Measurements from ENCODE around the gene IL1RN. TPM values are rescaled to one million over a fixed set of nuclear protein-coding genes. Genes with fewer than 3 reads are reported as not detected.

The IL1RN gene
- total and polyA plus RNA-seq, 5 donors from 2014 or later, result 0.23 to 0.59 TPM; not detected in 3

GRCh38 chr2:113167962-113168340 lies 40.6 kb downstream of the IL1RN start:
- no peaks in the 10 kb centered on the region for H3K27me3 Mint-ChIP-seq

GRCh38 chr2:113169002-113169530 lies 41.7 kb downstream of the IL1RN start:
- H3K4me3 ChIP-seq (ENCODE audit: low read depth, low read length), result peak overlapping the region; percentile 70
- no peaks in the 10 kb centered on the region for H3K27me3 ChIP-seq (ENCODE audit: control insufficient read depth, insufficient read depth, low read length)
- peaks cover 5% of the 10 kb centered on the region for H3K27me3 Mint-ChIP-seq
- peaks cover 12 to 84% (median 60%) of the 10 kb centered on the region in 4 donors for H3K4me1 Mint-ChIP-seq
- peak overlapping the region; percentile 75 for H3K27ac ChIP-seq (ENCODE audit: insufficient read depth, low read length, poor library complexity, severe bottlenecking)
- ATAC-seq (ENCODE audit: low read depth in 2 of 2) (peak; percentile 46 to 49), DNase-seq (peak in 2 of 3 donors; percentile 62 to 86)
- no peaks in the 10 kb centered on the region for H3K9me3 ChIP-seq (ENCODE audit: control insufficient read depth in 2 of 2, low read length in 2 of 2)
- H3K36me3 ChIP-seq (ENCODE audit: control insufficient read depth, insufficient read depth, low read length), result no peaks in the 10 kb centered on the region
- H3K4me3 Mint-ChIP-seq, result peak overlapping the region; percentile 45 to 79 (median 70)
- H3K9me3 Mint-ChIP-seq, result no peaks in the 10 kb centered on the region
- H3K36me3 Mint-ChIP-seq, result peaks cover 3% of the 10 kb centered on the region
- H3K4me1 ChIP-seq (ENCODE audit: control insufficient read depth, insufficient read depth, low read length, poor library complexity, severe bottlenecking), result peaks cover 64% of the 10 kb centered on the region
- peak overlapping the region; percentile 93 to 97 (median 96) for H3K27ac Mint-ChIP-seq

More at GRCh38 chr2:113167962-113168340, 40.6 kb downstream of the IL1RN start:
- H3K27me3 ChIP-seq (ENCODE audit: control insufficient read depth, insufficient read depth, low read length), result no peaks in the 10 kb centered on the region
- no peaks in the 10 kb centered on the region for H3K9me3 ChIP-seq (ENCODE audit: control insufficient read depth in 2 of 2, low read length in 2 of 2)
- H3K4me3 ChIP-seq (ENCODE audit: low read depth, low read length), result peak overlapping the region; percentile 34
- peaks cover 3% of the 10 kb centered on the region for H3K36me3 Mint-ChIP-seq
- H3K4me1 Mint-ChIP-seq, result peaks cover 12 to 77% (median 55%) of the 10 kb centered on the region in 4 donors
- ATAC-seq (ENCODE audit: low read depth in 2 of 2) (no peak), DNase-seq (no peak)
- H3K36me3 ChIP-seq (ENCODE audit: control insufficient read depth, insufficient read depth, low read length), result no peaks in the 10 kb centered on the region
- H3K4me1 ChIP-seq (ENCODE audit: control insufficient read depth, insufficient read depth, low read length, poor library complexity, severe bottlenecking), result peaks cover 54% of the 10 kb centered on the region
- H3K27ac Mint-ChIP-seq, result peak overlapping the region; percentile 93 to 97 (median 96)
- peak overlapping the region; percentile 75 for H3K27ac ChIP-seq (ENCODE audit: insufficient read depth, low read length, poor library complexity, severe bottlenecking)
- H3K4me3 Mint-ChIP-seq, result peak overlapping the region; percentile 5 to 79 (median 70)
- no peaks in the 10 kb centered on the region for H3K9me3 Mint-ChIP-seq

- no peaks in the 10 kb centered on the region for H3K36me3 ChIP-seq (ENCODE audit: control insufficient read depth, insufficient read depth, low read length)
- H3K27ac ChIP-seq (ENCODE audit: insufficient read depth, low read length, poor library complexity, severe bottlenecking), result peak overlapping the region; percentile 75
- no peaks in the 10 kb centered on the region for H3K27me3 ChIP-seq (ENCODE audit: control insufficient read depth, insufficient read depth, low read length)
- H3K4me1 Mint-ChIP-seq, result peaks cover 12 to 81% (median 56%) of the 10 kb centered on the region in 4 donors
- peak overlapping the region; percentile 46 to 88 (median 85) for H3K27ac Mint-ChIP-seq
- H3K36me3 Mint-ChIP-seq, result peaks cover 3% of the 10 kb centered on the region
- no peaks in the 10 kb centered on the region for H3K9me3 ChIP-seq (ENCODE audit: control insufficient read depth in 2 of 2, low read length in 2 of 2)
- no peak overlapping the region for H3K4me3 ChIP-seq (ENCODE audit: low read depth, low read length)
- H3K9me3 Mint-ChIP-seq, result no peaks in the 10 kb centered on the region
- no peak for ATAC-seq (ENCODE audit: low read depth in 2 of 2)
- H3K4me3 Mint-ChIP-seq, result peak overlapping the region; percentile 58 to 76 (median 60)
- peaks cover 5% of the 10 kb centered on the region for H3K27me3 Mint-ChIP-seq
- no peak for DNase-seq
- peaks cover 64% of the 10 kb centered on the region for H3K4me1 ChIP-seq (ENCODE audit: control insufficient read depth, insufficient read depth, low read length, poor library complexity, severe bottlenecking)
Observed at GRCh38 chr2:113169586-113169985, 42.2 kb downstream of the IL1RN start.

GRCh38 chr2:113171334-113172075 lies 44.1 kb downstream of the IL1RN start:
- no peak for DNase-seq
- H3K4me3 ChIP-seq (ENCODE audit: low read depth, low read length), result peak overlapping the region; percentile 6
- H3K36me3 Mint-ChIP-seq, result peaks cover 10% of the 10 kb centered on the region
- peak overlapping the region; percentile 36 for H3K27ac ChIP-seq (ENCODE audit: insufficient read depth, low read length, poor library complexity, severe bottlenecking)
- H3K36me3 ChIP-seq (ENCODE audit: control insufficient read depth, insufficient read depth, low read length), result no peaks in the 10 kb centered on the region
- peaks cover 0 to 2% (median 0%) of the 10 kb centered on the region in 7 donors for H3K9me3 Mint-ChIP-seq
- H3K27ac Mint-ChIP-seq, result peak overlapping the region; percentile 85 to 95 (median 91)
- no peaks in the 10 kb centered on the region for H3K27me3 ChIP-seq (ENCODE audit: control insufficient read depth, insufficient read depth, low read length)
- no peaks in the 10 kb centered on the region for H3K9me3 ChIP-seq (ENCODE audit: control insufficient read depth in 2 of 2, low read length in 2 of 2)
- H3K27me3 Mint-ChIP-seq, result peaks cover 11% of the 10 kb centered on the region
- peaks cover 15 to 82% (median 62%) of the 10 kb centered on the region in 4 donors for H3K4me1 Mint-ChIP-seq
- ATAC-seq (ENCODE audit: low read depth in 2 of 2), result no peak
- peak overlapping the region; percentile 71 to 92 (median 82) for H3K4me3 Mint-ChIP-seq
- H3K4me1 ChIP-seq (ENCODE audit: control insufficient read depth, insufficient read depth, low read length, poor library complexity, severe bottlenecking), result peaks cover 77% of the 10 kb centered on the region

GRCh38 chr2:113172721-113173541 lies 45.5 kb downstream of the IL1RN start:
- Mint-ChIP-seq H3K9me3 (peaks cover 0 to 2% (median 0%) of the 10 kb centered on the region in 7 donors), H3K4me3 (peak overlapping the region; percentile 90 to 92 (median 92)), H3K36me3 (peaks cover 18% of the 10 kb centered on the region), H3K4me1 (peaks cover 17 to 82% (median 65%) of the 10 kb centered on the region in 4 donors), H3K27me3 (peaks cover 11% of the 10 kb centered on the region), H3K27ac (peak overlapping the region; percentile 90 to 95 (median 91))
- H3K27ac ChIP-seq (ENCODE audit: insufficient read depth, low read length, poor library complexity, severe bottlenecking), result peak overlapping the region; percentile 87
- no peaks in the 10 kb centered on the region for H3K9me3 ChIP-seq (ENCODE audit: control insufficient read depth in 2 of 2, low read length in 2 of 2)
- peaks cover 4% of the 10 kb centered on the region for H3K36me3 ChIP-seq (ENCODE audit: control insufficient read depth, insufficient read depth, low read length)
- H3K4me1 ChIP-seq (ENCODE audit: control insufficient read depth, insufficient read depth, low read length, poor library complexity, severe bottlenecking), result peaks cover 80% of the 10 kb centered on the region
- ATAC-seq (ENCODE audit: low read depth in 2 of 2) (no peak), DNase-seq (no peak)
- H3K4me3 ChIP-seq (ENCODE audit: low read depth, low read length), result peak overlapping the region; percentile 87
- no peaks in the 10 kb centered on the region for H3K27me3 ChIP-seq (ENCODE audit: control insufficient read depth, insufficient read depth, low read length)

- H3K4me3 Mint-ChIP-seq, result peak within 1 kb of the TSS; percentile 90 to 92 (median 92)
- H3K4me3 ChIP-seq (ENCODE audit: low read depth, low read length), result peak within 1 kb of the TSS; percentile 87
- peaks cover 16 to 82% (median 65%) of the 10 kb centered on the region in 4 donors for H3K4me1 Mint-ChIP-seq
- H3K27me3 Mint-ChIP-seq, result peaks cover 11% of the 10 kb centered on the region
- peak within 1 kb of the TSS; percentile 91 to 99 (median 95) for H3K27ac Mint-ChIP-seq
- DNase-seq (peak; percentile 75 to 97 (median 88)), ATAC-seq (ENCODE audit: low read depth in 2 of 2) (peak; percentile 83 to 84)
- H3K27ac ChIP-seq (ENCODE audit: insufficient read depth, low read length, poor library complexity, severe bottlenecking), result peak within 1 kb of the TSS; percentile 87
- no peaks in the 10 kb centered on the region for H3K9me3 ChIP-seq (ENCODE audit: control insufficient read depth in 2 of 2, low read length in 2 of 2)
- no peaks in the 10 kb centered on the region for H3K27me3 ChIP-seq (ENCODE audit: control insufficient read depth, insufficient read depth, low read length)
- peaks cover 80% of the 10 kb centered on the region for H3K4me1 ChIP-seq (ENCODE audit: control insufficient read depth, insufficient read depth, low read length, poor library complexity, severe bottlenecking)
- H3K36me3 ChIP-seq (ENCODE audit: control insufficient read depth, insufficient read depth, low read length), result peaks cover 7% of the 10 kb centered on the region
- peaks cover 18% of the 10 kb centered on the region for H3K36me3 Mint-ChIP-seq
- peaks cover 0 to 2% (median 0%) of the 10 kb centered on the region in 7 donors for H3K9me3 Mint-ChIP-seq
Observed at GRCh38 chr2:113173542-113174375, 46.4 kb downstream of the IL1RN start, which contains the start of gene PSD4. Gene PSD4, plus strand, starts transcription at chr2:113173971. Its CDS starts 8,486 bp downstream, at chr2:113182457.

All from CD4-positive, CD25-positive, alpha-beta regulatory T cell (primary cell).